ENCODE data around the gene RUFY4.
"Not testable (repeated sequence)": the region's sequence is repeated elsewhere in the genome, so short reads cannot be mapped to it uniquely, and the experiment has no call there.

GRCh38 chr2:218122286-218122685, 53.2 kb downstream of the RUFY4 start:
- not testable (repeated sequence) for TF ChIP-seq CTCF (IDR thresholded peaks at IDR 0.05; ENCODE audit: low read length); EZH2 (IDR thresholded peaks at IDR 0.05; ENCODE audit: borderline replicate concordance, low read length)

All from OCI-LY1 (cell line).